Measurements from ENCODE around the gene PERM1.
"Not testable (repeated sequence)": the region's sequence is repeated elsewhere in the genome, so short reads cannot be mapped to it uniquely, and the experiment has no call there.

PERM1 gene

GRCh38 chr1:981955-982558 lies at the start of gene PERM1:
Gene PERM1, minus strand, starts transcription at chr1:982093. Its CDS starts 1,064 bp downstream, at chr1:981029.
- no peak for DNase-seq

- not testable (repeated sequence) for DNase-seq
These were observed 49.2 kb upstream of the PERM1 start for GRCh38 chr1:1030867-1031658.

- DNase-seq: no peak
These were observed 45.9 kb upstream of the PERM1 start for GRCh38 chr1:1027791-1028190.

GRCh38 chr1:1026599-1027413 lies 44.9 kb upstream of the PERM1 start:
- no peak for DNase-seq

GRCh38 chr1:1025730-1026129 lies 43.8 kb upstream of the PERM1 start:
- no peak for DNase-seq

GRCh38 chr1:1024771-1025699 lies 43.1 kb upstream of the PERM1 start:
- DNase-seq: no peak

GRCh38 chr1:1024149-1024770 lies 42.4 kb upstream of the PERM1 start:
- DNase-seq: no peak

- DNase-seq: no peak
These were observed 41.8 kb upstream of the PERM1 start for GRCh38 chr1:1023700-1024099.

GRCh38 chr1:1022302-1023009 lies 40.6 kb upstream of the PERM1 start:
- no peak for DNase-seq

- no peak for DNase-seq
These were observed 40.0 kb upstream of the PERM1 start for GRCh38 chr1:1021920-1022259.

- no peak for DNase-seq
These were observed 39.4 kb upstream of the PERM1 start for GRCh38 chr1:1021010-1021919.

GRCh38 chr1:1020415-1021009 lies 38.6 kb upstream of the PERM1 start:
- DNase-seq: no peak

- DNase-seq: no peak
These were observed 38.1 kb upstream of the PERM1 start, which contains the start of gene AGRN for GRCh38 chr1:1020000-1020404. Gene AGRN, plus strand, starts transcription at chr1:1020120. Its CDS starts 53 bp downstream, at chr1:1020173.

GRCh38 chr1:1019122-1019999 lies 37.5 kb upstream of the PERM1 start:
- peak in 1 of 2 donors; percentile 82 for DNase-seq

- DNase-seq: not testable (repeated sequence)
These were observed 36.4 kb upstream of the PERM1 start for GRCh38 chr1:1018321-1018685.

- DNase-seq: not testable (repeated sequence)
These were observed 35.8 kb upstream of the PERM1 start for GRCh38 chr1:1017397-1018320.

GRCh38 chr1:1014799-1015681 lies 33.1 kb upstream of the PERM1 start:
- no peak for DNase-seq

Measured in bone marrow (tissue), 2 donors.